ENCODE data around the gene MT1HL1.

Gene MT1HL1

GRCh38 chr1:236963920-236964319 lies 40.3 kb downstream of the MT1HL1 start:
- TF ChIP-seq REST (IDR thresholded peaks at IDR 0.05; ENCODE audit: insufficient read depth in 1 of 2, low read depth in 2 of 2, low read length in 2 of 2), result no peak
- no peak for TF ChIP-seq TAF1 (IDR thresholded peaks at IDR 0.05; ENCODE audit: borderline replicate concordance, insufficient read depth, low read length)
- TF ChIP-seq POLR2AphosphoS5 (IDR thresholded peaks at IDR 0.05; ENCODE audit: low read depth, low read length), result no peak
- no peak for TF ChIP-seq FOXP2 (optimal IDR thresholded peaks at IDR 0.05; ENCODE audit: borderline replicate concordance, extremely low read depth, extremely low read length, insufficient read depth)
- TF ChIP-seq SIN3A (IDR thresholded peaks at IDR 0.05; ENCODE audit: borderline replicate concordance, insufficient read depth, low read length), result no peak

- TF ChIP-seq TAF1 (IDR thresholded peaks at IDR 0.05; ENCODE audit: borderline replicate concordance, insufficient read depth, low read length), result no peak
These were observed 45.1 kb downstream of the MT1HL1 start for GRCh38 chr1:236959112-236959511.

GRCh38 chr1:236957235-236957634 lies 47.0 kb downstream of the MT1HL1 start:
- no peak for TF ChIP-seq TAF1 (IDR thresholded peaks at IDR 0.05; ENCODE audit: borderline replicate concordance, insufficient read depth, low read length)
- no peak for TF ChIP-seq SIN3A (IDR thresholded peaks at IDR 0.05; ENCODE audit: borderline replicate concordance, insufficient read depth, low read length)
- no peak for TF ChIP-seq FOXP2 (optimal IDR thresholded peaks at IDR 0.05; ENCODE audit: borderline replicate concordance, extremely low read depth, extremely low read length, insufficient read depth)
- TF ChIP-seq REST (IDR thresholded peaks at IDR 0.05; ENCODE audit: insufficient read depth in 1 of 2, low read depth in 2 of 2, low read length in 2 of 2), result no peak
- TF ChIP-seq POLR2AphosphoS5 (IDR thresholded peaks at IDR 0.05; ENCODE audit: low read depth, low read length), result no peak

All from PFSK-1 (cell line).